ENCODE results near the gene PARN. TPM values are rescaled to one million over a fixed set of nuclear protein-coding genes. Genes with fewer than 3 reads are reported as not detected.

Gene PARN
- total RNA-seq, 2 experiments from 2014 or later = 27.4 to 28.2 TPM

- DNase-seq = no peak
- Mint-ChIP-seq H3K27me3 (no peaks in the 10 kb centered on the region), H3K9me3 (no peaks in the 10 kb centered on the region), H3K36me3 (ENCODE audit: low read depth) (peaks cover 52% of the 10 kb centered on the region), H3K4me1 (ENCODE audit: low read depth) (no peaks in the 10 kb centered on the region), H3K27ac (no peak overlapping the region), H3K4me3 (no peak overlapping the region)
- Histone ChIP-seq H3K4me1 (ENCODE audit: insufficient read depth, low read length) (no peaks in the 10 kb centered on the region), H3K27me3 (ENCODE audit: control insufficient read depth in 1 of 2, insufficient read depth in 2 of 2, low read length in 2 of 2) (no peaks in the 10 kb centered on the region), H3K36me3 (ENCODE audit: insufficient read depth, low read length) (peaks cover 16% of the 10 kb centered on the region), H3K4me3 (ENCODE audit: low read length) (no peak overlapping the region), H3K27ac (ENCODE audit: low read depth in 1 of 2, low read length in 2 of 2) (no peak overlapping the region), H3K9me3 (ENCODE audit: control insufficient read depth in 1 of 2, insufficient read depth in 1 of 2, low read length in 2 of 2) (peaks cover 0 to under 1% of the 10 kb centered on the region in 2 experiments)
- POLR2A ChIA-PET = no interaction called here
- TF ChIP-seq CTCF (IDR thresholded peaks at IDR 0.05) = no peak
- intact Hi-C loops (cut with DNase I, micrococcal nuclease) = no loop called here
- ATAC-seq (ENCODE audit: poor library complexity) = no peak
- CTCF ChIA-PET = no interaction called here
Observed at GRCh38 chr16:14473488-14473887, 156.6 kb downstream of the PARN start.

GRCh38 chr16:14472357-14472756, 157.7 kb downstream of the PARN start:
- ATAC-seq (ENCODE audit: poor library complexity) (no peak), DNase-seq (no peak)
- ChIA-PET POLR2A (no interaction called here), CTCF (no interaction called here)
- Mint-ChIP-seq H3K4me1 (ENCODE audit: low read depth) (no peaks in the 10 kb centered on the region), H3K36me3 (ENCODE audit: low read depth) (peaks cover 52% of the 10 kb centered on the region), H3K27ac (no peak overlapping the region), H3K9me3 (no peaks in the 10 kb centered on the region), H3K27me3 (no peaks in the 10 kb centered on the region), H3K4me3 (no peak overlapping the region)
- no peaks in the 10 kb centered on the region for H3K9me3 ChIP-seq (ENCODE audit: control insufficient read depth in 1 of 2, insufficient read depth in 1 of 2, low read length in 2 of 2)
- no peak overlapping the region for H3K4me3 ChIP-seq (ENCODE audit: low read length)
- TF ChIP-seq CTCF (IDR thresholded peaks at IDR 0.05) = no peak
- no peaks in the 10 kb centered on the region for H3K4me1 ChIP-seq (ENCODE audit: insufficient read depth, low read length)
- H3K36me3 ChIP-seq (ENCODE audit: insufficient read depth, low read length) = peaks cover 16% of the 10 kb centered on the region
- no peaks in the 10 kb centered on the region for H3K27me3 ChIP-seq (ENCODE audit: control insufficient read depth in 1 of 2, insufficient read depth in 2 of 2, low read length in 2 of 2)
- intact Hi-C loops (cut with DNase I, micrococcal nuclease) = no loop called here
- H3K27ac ChIP-seq (ENCODE audit: low read depth in 1 of 2, low read length in 2 of 2) = no peak overlapping the region

DNA sequence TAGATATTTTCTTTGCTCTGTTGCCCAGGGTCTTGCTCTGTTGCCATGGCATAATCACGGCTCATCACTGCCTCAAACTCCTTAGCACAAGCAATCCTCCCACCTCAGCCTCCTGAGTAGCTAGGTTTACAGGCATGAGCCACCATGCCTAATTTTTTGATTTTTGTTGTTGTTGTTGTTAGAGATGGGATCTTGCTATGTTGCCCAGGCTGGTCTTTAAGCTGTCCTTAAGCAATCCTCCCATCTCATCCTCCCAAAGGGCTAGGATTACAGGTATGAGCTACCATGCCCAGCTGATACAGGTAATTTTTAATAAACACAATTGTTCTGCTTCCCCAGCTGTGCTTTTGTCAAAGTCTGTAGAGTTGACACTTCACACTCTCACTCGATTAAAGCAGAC, 159.3 kb downstream of the PARN start:
- CTCF ChIA-PET = no interaction called here
- DNase-seq (no peak), ATAC-seq (ENCODE audit: poor library complexity) (no peak)
- peaks cover 16% of the 10 kb centered on the region for H3K36me3 ChIP-seq (ENCODE audit: insufficient read depth, low read length)
- TF ChIP-seq CTCF (IDR thresholded peaks at IDR 0.05) = no peak
- no peaks in the 10 kb centered on the region for H3K27me3 Mint-ChIP-seq
- H3K27ac ChIP-seq (ENCODE audit: low read depth in 1 of 2, low read length in 2 of 2) = no peak overlapping the region
- peaks cover 58% of the 10 kb centered on the region for H3K36me3 Mint-ChIP-seq (ENCODE audit: low read depth)
- intact Hi-C loops (cut with DNase I, micrococcal nuclease) = no loop called here
- H3K4me1 Mint-ChIP-seq (ENCODE audit: low read depth) = no peaks in the 10 kb centered on the region
- H3K4me3 Mint-ChIP-seq = no peak overlapping the region
- H3K27ac Mint-ChIP-seq = no peak overlapping the region
- H3K9me3 ChIP-seq (ENCODE audit: control insufficient read depth in 1 of 2, insufficient read depth in 1 of 2, low read length in 2 of 2) = no peaks in the 10 kb centered on the region
- no peaks in the 10 kb centered on the region for H3K4me1 ChIP-seq (ENCODE audit: insufficient read depth, low read length)
- no peaks in the 10 kb centered on the region for H3K9me3 Mint-ChIP-seq
- no peak overlapping the region for H3K4me3 ChIP-seq (ENCODE audit: low read length)
- POLR2A ChIA-PET = no interaction called here
- no peaks in the 10 kb centered on the region for H3K27me3 ChIP-seq (ENCODE audit: control insufficient read depth in 1 of 2, insufficient read depth in 2 of 2, low read length in 2 of 2)

Measured in CD4-positive, alpha-beta T cell (primary cell).